KOPT-K1 (cell line): ENCODE results near the gene SNX15.
"Not testable (repeated sequence)": the region's sequence is repeated elsewhere in the genome, so short reads cannot be mapped to it uniquely, and the experiment has no call there.

Experiments
- H3K27ac ChIP-seq: fragments of 200-600 bp; sonication (generic); 2 replicates; pipeline ENCODE4 v1.5.1; 2016; ENCODE audit warnings: antibody characterized with exemption, mild to moderate bottlenecking, low read depth, low read length; ENCODE audit not compliant: poor library complexity, severe bottlenecking
- H3K36me3 ChIP-seq: fragments of 200-600 bp; sonication (generic); 2 replicates; pipeline ENCODE4 v1.5.1; 2017; ENCODE audit warnings: antibody characterized with exemption, mild to moderate bottlenecking, low read length, moderate library complexity; ENCODE audit not compliant: insufficient read depth
- H3K9me3 ChIP-seq: fragments of 200-600 bp; sonication (generic); 2 replicates; pipeline ENCODE4 v1.5.1; 2017; ENCODE audit warnings: antibody characterized with exemption, low read length, mild to moderate bottlenecking; ENCODE audit not compliant: insufficient read depth, poor library complexity, severe bottlenecking

The SNX15 gene, protein sequence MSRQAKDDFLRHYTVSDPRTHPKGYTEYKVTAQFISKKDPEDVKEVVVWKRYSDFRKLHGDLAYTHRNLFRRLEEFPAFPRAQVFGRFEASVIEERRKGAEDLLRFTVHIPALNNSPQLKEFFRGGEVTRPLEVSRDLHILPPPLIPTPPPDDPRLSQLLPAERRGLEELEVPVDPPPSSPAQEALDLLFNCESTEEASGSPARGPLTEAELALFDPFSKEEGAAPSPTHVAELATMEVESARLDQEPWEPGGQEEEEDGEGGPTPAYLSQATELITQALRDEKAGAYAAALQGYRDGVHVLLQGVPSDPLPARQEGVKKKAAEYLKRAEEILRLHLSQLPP

DNA sequence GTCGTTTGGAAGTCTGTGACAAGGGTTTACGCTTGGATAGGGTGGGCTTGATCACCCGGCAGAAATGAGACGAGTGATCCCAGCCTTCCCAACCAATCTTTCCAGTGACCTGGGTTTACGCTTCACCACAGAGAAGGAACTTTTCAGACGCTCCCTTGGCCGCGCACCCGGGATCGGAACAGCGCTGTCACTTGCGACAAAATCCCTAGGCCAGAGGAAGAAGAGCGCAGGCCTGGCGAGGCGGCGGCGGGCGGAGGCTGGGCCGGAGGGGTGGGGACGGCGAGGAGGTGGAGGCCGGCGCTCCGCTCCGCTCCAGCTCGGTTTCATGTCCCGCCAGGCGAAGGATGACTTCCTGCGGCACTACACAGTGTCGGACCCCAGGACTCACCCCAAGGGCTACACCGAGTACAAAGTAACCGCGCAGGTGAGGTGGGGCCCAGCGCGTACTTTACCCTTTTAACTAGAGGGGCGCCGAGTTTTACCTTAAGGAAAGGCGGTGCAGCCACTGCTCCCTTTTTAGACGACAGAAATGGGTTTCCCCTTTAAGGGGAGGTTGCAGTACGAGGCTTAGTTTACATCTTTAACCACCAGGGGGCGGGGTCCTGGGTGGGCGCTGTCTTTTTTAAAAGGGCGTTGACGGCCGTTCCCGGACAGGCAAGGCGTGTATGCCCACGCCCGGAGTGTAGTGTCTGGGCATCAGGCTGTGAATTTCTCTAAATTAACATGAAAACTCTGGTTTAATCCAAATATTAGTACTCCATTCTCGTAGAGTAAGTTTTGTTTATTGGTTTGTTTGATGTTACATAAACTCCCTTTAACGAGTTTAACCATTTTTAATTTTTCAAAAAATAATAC is at the start of gene SNX15:
SNX15 (plus strand) TSS at position 227 of the 855 bp plus-strand sequence; CDS start at position 326, 99 bp downstream.
- Histone ChIP-seq H3K36me3 (peaks cover 2% of the 10 kb centered on the region; the same call in 1 of the 2 replicates), H3K27ac (peak within 1 kb of the TSS; percentile 79), H3K9me3 (no peaks in the 10 kb centered on the region)

DNA sequence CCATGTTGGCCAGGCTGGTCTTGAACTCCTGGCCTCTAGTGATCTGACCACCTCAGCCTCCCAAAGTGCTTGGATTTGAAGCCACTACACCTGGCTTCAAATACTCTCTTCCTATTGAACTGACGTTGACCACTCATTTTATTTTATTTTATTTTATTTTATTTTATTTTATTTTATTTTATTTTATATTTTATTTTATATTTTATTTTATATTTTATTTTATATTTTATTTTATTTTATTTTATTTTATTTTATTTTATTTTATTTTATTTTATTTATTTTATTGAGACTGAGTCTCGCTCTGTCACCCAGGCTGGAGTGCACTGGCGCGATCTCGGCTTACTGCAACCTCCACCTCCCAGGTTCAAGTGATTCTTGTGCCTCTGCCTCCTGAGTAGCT is 43.9 kb upstream of the SNX15 start:
- H3K36me3 ChIP-seq, H3K9me3 ChIP-seq, H3K27ac ChIP-seq: not testable (repeated sequence)

DNA sequence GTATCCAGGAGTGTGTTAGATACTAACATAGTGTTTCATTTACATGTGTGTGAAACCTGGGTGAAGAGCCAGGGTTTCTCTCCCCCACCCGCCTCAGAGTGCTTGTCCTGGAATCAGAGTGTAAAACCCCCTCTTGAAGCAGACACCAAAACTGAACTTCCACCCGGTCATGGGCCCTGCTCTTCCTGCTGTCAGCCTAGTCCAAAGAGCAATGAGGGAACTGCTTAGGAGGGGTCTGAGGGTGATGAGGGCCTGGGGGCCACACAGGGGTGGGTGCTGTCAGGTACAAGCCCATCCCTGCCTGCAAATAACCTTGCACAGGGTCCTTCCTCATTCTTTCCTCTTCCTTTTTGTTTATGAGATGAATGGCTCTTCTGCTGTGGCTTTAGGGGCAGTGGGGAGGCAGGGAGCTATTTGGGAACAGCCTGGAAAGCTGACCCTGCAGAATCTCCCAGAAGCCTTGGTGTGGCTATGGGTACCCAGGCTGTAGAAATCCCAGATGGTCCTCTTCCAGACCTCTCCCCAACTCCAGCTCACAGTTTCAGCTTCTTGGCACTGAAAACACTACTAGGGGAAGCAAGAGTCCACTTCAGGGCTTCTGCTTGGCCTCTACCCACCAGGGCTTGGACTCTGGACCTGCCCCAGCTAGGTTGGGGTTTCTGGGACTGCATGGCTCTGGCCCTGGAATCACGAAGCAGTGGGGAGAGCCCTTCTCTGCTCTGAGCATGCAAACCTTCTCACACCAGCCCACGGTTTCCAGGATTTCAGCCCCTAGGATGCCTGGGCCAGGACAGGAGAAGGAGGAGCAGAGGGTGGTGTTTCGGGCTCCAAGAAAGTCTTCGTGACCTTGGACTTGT is 39.0 kb upstream of the SNX15 start:
- Histone ChIP-seq H3K9me3 (no peaks in the 10 kb centered on the region), H3K27ac (no peak overlapping the region), H3K36me3 (no peaks in the 10 kb centered on the region)

DNA sequence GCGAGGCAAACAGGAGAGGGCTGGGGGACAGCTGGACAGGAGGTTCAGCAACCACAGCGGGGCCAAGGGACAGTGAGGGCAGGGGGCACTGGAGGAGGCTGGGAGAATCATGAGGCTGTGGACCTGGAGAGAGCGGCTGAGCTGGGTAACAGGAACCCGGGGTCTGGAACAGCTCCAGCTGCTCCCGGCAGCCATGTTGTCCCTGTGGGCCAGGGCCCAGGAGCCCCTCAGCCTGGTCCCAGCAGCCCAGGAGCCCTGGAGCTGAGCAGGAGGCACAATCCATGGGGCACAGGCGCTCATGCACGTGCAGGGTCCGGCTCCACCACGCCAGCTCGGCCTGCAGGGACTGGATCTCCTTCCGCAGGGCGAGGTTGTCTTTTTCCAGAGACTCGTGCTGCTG is 37.8 kb upstream of the SNX15 start:
- Histone ChIP-seq H3K36me3 (no peaks in the 10 kb centered on the region), H3K27ac (no peak overlapping the region), H3K9me3 (no peaks in the 10 kb centered on the region)

DNA sequence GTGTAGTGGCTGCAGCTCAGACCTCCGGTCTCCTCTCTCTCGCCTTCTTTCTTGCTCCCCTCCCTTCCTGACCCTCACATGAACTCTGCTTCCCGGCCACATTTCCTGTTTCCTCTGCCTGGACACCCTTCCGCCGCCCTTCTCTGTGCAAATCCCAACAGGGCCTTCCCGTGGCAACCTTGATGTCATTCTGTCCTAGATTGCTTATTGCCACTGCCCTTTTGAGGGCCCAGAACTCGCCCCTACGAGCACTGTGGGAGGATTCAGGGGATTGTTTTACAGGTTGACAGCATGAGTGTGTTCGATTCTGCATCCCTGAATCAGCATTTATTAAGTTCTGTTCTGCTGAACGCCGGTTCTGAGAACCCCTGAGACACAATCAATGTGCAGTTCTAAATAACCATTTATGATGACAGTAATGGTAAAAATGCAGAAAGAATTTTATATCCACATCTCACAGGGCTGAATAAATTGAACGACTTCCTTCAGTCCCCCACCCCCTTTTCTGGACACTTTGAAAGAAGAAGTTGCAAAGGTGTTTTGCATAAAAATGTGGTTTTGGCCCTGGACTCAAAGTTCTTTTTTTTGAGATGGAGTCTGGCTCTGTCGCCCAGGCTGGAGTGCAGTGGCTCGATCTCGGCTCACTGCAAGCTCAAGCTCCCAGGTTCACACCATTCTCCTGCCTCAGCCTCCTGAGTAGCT is 36.9 kb upstream of the SNX15 start:
- H3K36me3 ChIP-seq: no peaks in the 10 kb centered on the region
- no peak overlapping the region for H3K27ac ChIP-seq
- H3K9me3 ChIP-seq: no peaks in the 10 kb centered on the region

DNA sequence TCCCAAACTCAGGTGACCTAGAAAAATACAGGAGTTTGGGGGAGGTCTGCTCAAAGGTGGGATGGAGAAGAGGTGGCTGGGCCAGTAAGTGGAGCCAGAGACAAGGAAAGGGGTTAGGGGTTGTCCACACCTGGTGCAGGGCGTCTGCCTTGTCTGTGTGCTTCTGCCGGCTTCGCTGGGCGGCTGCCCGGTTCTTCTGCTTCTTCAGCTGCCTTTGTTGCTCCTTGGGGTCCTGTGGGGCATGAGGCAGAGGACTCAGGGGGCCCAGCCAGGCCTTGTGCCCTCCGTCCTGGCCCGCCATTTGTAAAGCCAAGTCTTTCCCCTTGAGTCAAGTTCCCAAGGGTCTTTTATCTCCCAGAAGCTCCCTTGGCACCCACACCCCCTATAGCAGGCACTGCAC is 32.9 kb upstream of the SNX15 start:
- H3K36me3 ChIP-seq: no peaks in the 10 kb centered on the region
- no peaks in the 10 kb centered on the region for H3K9me3 ChIP-seq
- H3K27ac ChIP-seq: no peak overlapping the region

DNA sequence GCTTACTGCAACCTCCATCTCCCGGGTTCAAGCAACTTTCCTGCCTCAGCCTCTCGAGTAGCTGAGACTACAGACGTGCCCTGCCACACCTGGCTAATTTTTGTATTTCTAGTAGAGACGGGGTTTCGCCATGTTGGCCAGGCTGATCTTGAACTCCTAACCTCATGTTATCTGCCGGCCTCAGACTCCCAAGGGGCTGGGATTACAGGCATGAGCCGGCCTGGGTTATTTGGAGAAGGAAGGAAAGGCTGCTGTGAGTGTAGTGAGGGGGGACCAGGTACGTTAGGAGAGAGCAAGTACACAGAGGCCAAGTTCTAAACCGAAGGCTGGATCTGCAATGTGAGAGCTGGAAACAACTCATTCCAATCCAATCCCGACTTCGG is 30.9 kb upstream of the SNX15 start:
- no peaks in the 10 kb centered on the region for H3K9me3 ChIP-seq
- no peaks in the 10 kb centered on the region for H3K36me3 ChIP-seq
- H3K27ac ChIP-seq: no peak overlapping the region

DNA sequence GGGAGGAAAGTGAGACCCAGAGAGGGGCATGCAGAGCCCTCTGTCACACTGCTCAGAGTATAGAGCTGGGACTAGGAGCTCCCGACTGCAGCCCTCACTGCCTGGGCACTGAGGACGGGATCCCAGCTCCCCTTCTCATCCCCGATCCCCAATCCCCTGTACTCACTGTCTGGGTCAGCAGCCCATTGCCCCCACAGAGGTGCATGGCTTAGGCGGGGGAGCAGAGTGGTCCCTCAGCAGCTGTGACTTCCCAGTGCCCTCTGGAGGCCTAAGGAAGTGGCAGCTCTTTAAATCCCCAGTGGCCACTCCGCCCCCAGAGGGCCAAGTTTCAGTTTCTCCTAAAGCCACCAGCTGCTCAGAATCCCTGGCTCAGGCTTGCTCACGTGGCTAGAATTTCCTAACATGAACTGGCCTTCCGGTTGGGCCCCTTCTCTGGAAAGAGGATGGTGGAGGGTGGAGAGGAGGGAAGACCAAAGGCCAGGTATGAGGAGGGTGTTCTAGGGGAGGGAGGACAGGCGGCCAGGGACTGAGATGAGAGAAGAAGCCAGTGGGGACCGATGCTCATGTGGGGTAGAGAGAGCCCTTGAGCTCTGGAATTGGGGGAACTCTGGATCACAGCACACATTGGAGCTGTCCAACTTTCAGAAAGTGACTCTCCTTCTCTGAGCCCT is 30.4 kb upstream of the SNX15 start, which contains the start of gene BATF2:
BATF2 (minus strand) TSS at position 262 of the 671 bp plus-strand sequence; CDS start at position 205, 57 bp downstream.
- no peak within 1 kb of the TSS for H3K27ac ChIP-seq
- no peaks in the 10 kb centered on the region for H3K36me3 ChIP-seq
- no peaks in the 10 kb centered on the region for H3K9me3 ChIP-seq

DNA sequence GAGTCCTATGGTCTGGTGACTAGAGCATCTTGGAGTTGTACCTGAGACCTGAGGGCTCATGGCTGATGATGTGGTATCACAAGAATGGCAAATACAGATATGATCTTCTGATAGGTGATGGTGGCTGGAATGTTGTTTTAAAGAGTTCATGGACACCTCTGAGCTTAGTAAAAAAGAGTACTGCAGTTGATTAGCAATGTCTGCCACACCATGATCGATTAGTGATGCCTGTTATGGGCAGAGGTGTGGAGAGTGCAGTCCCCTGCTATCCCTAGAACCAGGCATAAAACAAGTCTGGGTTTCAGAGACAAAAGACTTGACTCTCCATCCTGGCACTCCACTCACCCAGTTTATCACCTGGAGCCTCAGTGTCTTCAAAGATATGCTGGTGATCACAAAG is 29.1 kb upstream of the SNX15 start:
- H3K27ac ChIP-seq: peak overlapping the region; percentile 69
- H3K36me3 ChIP-seq: no peaks in the 10 kb centered on the region
- no peaks in the 10 kb centered on the region for H3K9me3 ChIP-seq

DNA sequence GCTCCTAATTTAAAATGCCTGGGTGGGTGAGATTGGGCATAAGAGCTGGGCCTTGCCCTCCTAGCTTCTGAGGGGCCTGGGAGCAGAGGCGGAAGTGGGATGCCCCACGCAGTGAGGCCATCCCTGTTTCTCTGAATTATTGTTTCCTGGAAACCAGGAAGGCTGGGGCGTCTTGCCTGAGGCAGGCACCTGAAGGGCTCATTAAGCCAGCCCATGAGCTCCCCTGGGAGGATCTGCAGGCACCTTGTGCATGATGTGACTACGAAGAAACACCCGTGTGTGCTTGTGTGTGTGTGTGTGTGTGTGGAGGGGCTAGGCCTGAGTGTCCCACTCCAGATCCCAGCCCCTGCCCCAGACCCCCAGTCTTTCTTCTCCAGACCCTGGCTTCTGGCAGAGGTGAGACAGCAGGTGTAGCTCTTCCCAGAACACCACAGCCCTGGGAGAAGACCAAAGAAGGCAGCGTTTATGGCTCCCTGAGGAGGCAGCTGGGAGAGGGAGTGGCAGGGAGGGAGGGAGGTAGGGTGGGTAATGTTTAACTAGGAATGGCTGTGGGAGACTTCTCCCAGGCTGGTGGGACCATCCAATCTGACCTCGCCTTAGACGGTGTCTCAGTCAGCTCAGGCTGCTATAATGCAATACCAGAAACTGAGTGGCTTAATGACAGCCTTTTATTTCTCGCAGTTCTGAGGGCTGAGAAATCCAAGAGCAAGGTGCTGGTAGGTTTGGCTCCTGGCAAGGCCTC is 28.4 kb upstream of the SNX15 start:
- Histone ChIP-seq H3K9me3 (no peaks in the 10 kb centered on the region), H3K36me3 (no peaks in the 10 kb centered on the region), H3K27ac (peak overlapping the region; percentile 69)

DNA sequence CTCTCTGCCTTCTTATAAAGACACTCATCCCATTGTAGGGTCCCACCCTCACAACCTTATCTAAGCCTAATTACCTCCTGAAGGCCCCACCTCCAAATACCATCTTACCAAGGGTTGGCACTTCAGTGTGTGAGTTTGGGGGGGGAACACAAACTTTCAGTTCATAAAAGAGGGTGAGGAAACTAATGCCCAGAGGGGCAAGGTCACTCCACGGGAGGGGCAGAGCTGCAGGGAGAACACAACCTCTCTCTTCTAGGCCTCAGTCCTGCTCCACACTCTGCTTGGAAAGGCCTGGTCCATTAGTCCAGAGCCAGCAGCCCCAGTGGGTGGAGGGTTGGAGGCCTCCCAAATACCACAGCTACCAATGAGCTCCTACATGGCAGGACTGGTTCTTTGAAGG is 27.8 kb upstream of the SNX15 start:
- peak overlapping the region; percentile 69 for H3K27ac ChIP-seq
- no peaks in the 10 kb centered on the region for H3K36me3 ChIP-seq
- H3K9me3 ChIP-seq: no peaks in the 10 kb centered on the region

DNA sequence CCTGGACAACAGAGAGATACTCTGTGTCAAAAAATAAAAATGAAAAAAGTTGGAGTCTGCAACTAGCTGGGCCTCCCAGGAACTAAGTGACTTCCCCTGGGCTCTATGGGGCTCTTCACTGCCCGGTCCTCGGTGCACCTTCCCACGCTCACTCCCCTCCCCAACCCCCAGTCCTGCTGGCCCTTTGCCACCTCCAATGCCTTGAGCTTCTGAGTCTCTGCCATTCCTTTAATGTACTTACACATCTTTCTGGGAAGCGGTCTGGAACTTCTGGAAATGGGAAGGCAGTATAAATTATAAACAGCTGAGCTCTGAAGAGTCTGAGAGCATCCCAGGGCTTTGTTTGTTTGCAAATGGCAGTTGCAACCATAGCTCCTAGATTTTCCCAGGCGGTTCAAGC is 24.5 kb upstream of the SNX15 start:
- no peaks in the 10 kb centered on the region for H3K36me3 ChIP-seq

DNA sequence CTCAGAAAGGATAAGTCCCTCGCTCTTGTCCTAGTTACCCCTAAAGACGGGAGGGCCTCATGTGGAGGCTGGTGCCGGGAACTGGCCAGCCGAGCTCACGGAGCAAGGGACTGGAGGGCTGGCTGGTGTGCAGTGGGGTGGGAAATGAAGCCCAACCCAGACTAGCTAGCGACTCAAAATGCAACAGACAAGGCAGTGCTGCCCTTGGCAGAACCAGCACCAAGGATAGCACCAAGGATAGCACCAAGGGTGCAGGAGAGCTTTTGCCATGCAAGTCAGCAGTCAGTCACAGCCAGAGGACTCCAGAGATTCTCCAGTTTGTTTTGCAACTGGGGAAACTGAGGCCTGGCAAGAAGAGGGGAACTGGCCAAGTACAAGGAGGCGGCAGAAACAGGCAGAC is 24.0 kb upstream of the SNX15 start:
- H3K27ac ChIP-seq: no peak overlapping the region
- H3K36me3 ChIP-seq: no peaks in the 10 kb centered on the region

More for the DNA sequence above, 24.5 kb upstream of the SNX15 start:
- Histone ChIP-seq H3K27ac (no peak overlapping the region), H3K9me3 (no peaks in the 10 kb centered on the region)

More for the DNA sequence above, 24.0 kb upstream of the SNX15 start:
- no peaks in the 10 kb centered on the region for H3K9me3 ChIP-seq
